ELR (cell line): Measurements from ENCODE around the gene OTULIN.

Experiments
- DNase-seq: peaks from one replicate; pipeline ENCODE4 v3.0.0-alpha.2; 2015; ENCODE audit warnings: low read depth

OTULIN gene

GRCh38 chr5:14743601-14744295, 79.2 kb downstream of the OTULIN start:
- DNase-seq, result peak; percentile 58

DNA sequence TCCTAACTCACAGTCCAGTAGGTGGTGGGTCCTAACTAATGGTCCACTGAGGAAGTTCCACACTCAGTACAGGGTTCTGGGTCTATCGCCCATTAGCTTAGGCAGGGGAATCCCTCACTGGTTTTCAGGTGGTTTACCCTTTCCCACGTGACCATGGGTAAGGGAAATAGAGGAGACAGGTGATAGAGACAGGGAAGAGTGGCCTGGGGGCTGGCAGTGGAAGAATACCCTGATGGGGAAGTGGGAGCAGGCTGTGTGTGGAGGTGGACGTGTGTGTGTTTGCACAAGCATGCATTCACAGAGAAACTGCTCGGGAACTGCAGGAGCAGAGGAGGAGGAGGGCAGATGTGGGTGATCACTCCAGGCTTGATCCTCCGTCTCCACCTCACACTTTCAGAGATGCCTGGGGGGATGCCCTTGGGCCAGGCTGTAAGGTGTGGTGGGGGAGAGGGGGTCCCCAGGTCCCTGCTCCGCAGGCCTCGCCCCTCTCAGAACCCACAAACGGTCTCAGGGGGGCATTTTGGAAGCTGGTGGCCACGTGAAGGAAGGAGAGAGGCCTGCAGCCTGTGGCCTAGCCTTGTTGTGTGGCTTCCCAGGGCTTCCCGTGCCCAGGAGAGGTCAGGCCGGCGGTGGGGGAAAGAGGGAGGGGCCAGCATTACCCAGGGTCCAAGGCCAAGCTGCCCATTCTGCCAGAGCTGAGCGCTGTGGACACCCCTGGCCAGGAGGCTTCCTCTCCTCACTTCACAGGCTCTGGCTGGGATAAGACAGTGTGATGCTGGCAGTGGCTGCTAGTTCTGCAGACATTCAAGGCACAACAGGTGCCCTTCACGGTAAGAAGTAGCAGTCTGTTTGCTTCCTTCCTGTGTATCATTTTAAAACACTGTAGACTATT, 80.0 kb downstream of the OTULIN start:
- DNase-seq, result no peak

- no peak for DNase-seq
These were observed 80.7 kb downstream of the OTULIN start for GRCh38 chr5:14745188-14745563.

DNA sequence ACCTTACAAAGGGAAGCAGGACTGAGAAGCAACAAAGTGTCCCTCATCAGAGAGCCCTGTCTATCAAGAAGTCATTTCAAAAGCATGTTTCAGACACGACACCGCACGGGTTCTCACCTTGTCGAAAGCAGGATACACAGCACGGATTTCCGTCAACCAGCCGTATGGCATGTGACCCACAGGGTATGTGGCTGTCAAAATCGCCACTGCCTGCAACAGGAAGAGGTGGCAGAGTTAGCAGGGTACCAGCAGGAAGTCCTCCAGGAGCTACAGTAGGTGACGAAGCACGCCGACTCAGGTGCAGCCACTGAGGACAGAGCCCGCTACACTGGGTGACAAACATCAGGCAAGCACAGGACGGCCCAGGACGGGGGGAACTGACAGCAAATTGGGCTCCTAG, 81.2 kb downstream of the OTULIN start:
- DNase-seq, result no peak

DNA sequence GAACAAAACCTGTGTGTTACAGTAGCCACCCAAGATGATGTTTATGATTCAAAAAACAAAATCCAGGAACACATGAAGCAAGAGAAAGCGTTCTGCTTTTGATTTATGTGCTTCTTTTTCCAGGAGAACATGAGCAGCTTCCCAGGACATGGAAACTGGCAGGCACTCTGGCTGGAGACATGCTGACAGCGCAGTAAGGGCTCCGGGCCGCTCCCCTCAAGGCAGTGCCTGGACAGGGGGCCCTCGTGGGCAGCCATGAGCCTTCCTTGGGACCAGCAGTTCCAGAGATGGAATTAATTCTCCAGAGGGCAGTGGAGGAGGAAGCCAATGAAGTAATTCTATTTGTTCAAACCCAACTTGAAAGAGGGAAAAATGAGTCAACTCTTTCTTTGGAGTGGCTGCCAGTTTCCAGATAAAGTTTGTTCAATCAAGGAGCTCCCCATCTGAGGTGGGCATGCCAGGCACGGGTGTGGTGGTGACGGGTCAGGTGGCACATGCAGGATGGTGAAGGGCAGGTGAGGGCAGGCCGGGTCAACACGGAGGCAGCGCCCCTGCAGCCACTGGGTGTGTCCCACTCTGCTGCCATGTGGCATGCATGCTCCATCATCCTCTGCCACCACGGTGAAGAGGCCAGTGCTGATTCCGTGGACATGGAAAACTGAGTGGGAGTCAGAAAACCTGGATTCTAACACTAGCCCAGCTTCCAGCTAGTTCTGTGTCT, 83.8 kb downstream of the OTULIN start:
- DNase-seq, result no peak
